Measurements from ENCODE around the gene GP1BB.

Gene GP1BB

GRCh38 chr22:19756288-19757128, 33.2 kb downstream of the GP1BB start:
- no peak for DNase-seq

- DNase-seq: no peak
These were observed 34.0 kb downstream of the GP1BB start for GRCh38 chr22:19757140-19757984.

GRCh38 chr22:19757985-19758895, 34.9 kb downstream of the GP1BB start:
- DNase-seq: no peak

DNA sequence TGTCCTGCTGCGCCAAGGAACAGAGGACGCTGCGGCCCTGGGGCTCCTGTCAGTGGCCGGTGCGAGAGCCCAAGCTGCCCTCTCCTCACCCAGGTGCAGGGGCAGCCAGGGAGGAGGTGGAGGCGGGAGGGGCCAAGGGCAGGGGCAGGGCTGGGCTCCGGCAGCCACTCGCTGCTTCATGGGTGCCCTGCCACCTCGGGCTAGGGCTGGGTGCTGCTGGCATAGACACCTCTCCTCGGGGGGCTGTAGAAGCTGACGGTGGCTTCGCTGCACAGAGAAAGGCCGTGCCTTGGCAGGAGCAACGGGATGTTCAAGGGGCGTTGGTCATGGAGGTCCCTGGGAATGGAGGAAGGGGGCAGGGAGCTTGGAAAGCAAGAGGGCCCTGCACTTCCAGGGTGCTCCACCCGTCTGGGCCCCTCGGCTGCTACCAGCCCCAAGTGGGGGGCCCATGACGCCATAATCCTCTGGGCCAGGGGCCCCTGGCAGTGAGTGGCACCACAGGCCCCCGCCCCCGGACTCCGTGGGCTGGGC, 35.6 kb downstream of the GP1BB start:
- DNase-seq: no peak

- DNase-seq: no peak
These were observed 36.2 kb downstream of the GP1BB start for GRCh38 chr22:19759427-19760057.

DNA sequence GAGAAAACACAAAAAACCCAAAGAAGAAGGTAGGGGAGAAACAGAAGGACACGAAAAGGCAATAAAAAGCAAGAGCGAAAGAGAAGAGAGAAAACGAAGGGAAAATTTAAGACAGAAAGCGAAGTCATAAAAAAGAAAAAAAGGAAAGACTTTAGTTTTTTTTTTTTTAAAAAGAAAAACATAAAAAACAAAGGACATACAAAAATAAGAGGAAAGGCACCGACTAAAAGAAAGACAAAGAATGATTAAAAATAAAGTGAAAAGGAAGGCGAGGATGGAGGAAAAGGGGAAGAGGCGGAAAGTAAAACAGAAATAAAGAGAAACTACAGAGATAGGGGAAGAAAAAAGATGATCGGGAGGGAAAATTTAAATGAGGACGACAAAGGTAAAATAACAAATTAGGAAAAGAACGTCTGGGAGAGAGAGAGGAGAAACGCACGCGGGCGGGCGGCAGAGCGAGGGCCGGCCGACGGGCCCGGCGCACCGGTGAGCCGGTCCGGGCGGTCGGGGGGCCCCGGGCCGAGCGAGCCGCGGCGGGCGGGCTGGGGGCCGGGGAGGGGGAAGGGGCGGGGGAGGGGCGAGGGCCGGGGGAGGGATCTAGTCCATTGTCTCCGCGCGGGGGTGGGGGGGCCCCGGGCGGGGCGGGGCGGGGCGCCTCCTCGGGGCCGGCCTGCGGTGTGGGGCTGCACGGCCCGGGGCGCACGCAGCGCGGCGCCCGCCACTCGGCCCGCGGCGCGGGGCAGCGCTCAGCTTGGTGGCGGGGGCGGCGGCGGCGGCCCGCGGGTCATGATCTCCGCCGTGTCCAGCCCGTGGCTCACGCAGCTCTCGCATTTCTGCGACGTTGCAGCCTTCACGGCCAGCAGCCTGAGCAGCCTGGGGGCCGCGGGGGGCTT, 37.0 kb downstream of the GP1BB start, which contains the start of gene TBX1:
TSS of gene TBX1 (plus strand) at position 721 of the 893 bp plus-strand sequence. CDS start at position 787, 66 bp downstream.
- no peak for DNase-seq

- no peak for DNase-seq
These were observed 37.8 kb downstream of the GP1BB start for GRCh38 chr22:19760951-19761724.

DNA sequence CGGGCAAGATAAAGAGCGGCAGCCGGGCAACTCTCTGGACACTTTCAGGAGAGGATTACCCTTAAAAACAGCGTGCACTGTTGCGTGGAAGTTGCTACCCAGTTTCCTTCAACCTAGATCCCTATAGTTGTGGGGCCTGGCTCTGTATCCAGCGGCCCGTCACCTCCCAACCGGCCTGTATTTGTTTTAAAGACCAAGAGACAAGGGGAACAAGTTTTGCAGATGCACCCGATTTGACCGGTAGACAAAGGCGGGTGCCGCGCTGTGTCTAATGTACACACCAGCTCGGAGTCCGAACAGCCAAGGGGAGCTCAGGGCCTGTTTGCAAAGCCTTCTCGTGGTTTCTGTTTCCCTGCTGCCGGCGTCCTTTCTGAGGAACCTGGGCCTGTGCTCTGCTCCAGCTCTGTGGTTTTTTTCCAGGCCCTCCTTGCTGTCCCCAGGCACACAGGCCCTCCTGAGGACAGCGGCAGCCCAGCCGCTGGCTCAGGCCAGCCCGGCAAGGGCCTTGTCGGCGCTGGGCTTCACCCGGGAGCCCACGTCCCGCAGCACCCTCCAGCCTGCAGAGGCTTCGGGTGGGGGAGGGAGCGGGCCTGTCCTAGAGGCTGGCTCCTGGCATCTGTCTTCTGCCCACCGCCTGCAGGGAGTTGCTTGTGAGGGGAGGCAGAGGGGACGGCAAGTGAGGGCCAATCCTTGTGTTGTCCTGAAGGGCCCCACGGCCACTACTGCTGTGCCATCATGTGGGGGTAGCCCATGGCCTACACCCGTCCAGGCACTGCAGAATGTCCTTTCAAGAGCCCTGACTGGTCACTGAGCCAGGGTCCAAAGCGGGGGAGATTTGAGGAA, 38.6 kb downstream of the GP1BB start:
- DNase-seq: no peak

DNA sequence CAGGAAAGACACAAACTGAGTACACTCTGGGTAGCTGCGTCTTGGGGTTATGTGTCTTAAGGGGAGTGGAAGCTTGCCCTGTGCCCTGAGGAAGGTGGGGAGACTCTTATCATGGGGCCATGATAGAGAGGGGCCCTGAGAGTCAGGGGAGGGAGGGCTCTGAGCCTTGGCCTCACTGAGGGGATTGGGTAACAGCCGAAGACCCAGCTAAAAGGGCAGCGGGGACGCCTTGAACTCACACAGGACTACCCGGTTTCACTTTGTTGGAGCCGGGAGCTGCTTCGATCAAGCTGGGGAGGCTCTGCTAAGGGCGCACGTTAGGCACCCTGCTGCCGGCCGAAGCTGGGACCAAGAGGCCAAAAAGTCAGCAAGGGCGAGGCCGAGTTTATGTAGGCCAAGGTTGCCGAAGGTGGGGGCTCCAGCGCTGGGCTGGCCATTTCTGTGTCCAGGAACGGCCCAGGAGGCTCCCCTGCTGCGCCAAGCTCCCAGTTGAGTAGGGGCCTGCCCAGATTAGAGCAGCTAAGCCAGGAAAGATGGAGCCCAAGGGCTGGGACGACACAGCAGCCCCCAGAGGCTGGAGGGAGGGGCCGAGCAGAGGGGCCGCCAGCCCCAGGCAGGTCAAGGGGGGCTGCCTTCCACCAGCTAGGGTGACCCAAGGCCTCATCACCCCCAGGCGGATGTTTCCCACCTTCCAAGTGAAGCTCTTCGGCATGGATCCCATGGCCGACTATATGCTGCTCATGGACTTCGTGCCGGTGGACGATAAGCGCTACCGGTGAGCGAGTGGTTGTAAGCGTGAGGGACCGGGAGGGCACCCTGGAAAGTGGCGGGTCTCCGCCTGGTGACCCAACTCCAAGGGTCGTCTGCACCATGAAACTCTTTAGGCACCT, 39.5 kb downstream of the GP1BB start:
- no peak for DNase-seq

GRCh38 chr22:19763458-19764298, 40.3 kb downstream of the GP1BB start:
- DNase-seq: no peak

DNA sequence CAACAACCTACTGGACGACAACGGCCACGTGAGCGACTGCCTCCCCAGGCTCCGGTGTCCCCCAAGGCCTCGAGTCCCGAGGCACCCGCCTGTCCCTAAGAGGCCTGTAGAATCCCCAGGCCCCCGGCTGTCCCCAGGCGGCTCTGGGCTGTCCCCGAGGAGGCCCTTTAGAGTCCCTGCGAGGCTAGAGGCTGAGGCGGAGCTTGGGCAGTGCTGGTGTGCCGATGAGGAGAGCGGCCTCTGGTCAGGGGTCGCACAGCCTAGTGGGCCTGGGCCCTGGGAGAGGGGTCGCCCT, 40.9 kb downstream of the GP1BB start:
- DNase-seq: no peak

DNA sequence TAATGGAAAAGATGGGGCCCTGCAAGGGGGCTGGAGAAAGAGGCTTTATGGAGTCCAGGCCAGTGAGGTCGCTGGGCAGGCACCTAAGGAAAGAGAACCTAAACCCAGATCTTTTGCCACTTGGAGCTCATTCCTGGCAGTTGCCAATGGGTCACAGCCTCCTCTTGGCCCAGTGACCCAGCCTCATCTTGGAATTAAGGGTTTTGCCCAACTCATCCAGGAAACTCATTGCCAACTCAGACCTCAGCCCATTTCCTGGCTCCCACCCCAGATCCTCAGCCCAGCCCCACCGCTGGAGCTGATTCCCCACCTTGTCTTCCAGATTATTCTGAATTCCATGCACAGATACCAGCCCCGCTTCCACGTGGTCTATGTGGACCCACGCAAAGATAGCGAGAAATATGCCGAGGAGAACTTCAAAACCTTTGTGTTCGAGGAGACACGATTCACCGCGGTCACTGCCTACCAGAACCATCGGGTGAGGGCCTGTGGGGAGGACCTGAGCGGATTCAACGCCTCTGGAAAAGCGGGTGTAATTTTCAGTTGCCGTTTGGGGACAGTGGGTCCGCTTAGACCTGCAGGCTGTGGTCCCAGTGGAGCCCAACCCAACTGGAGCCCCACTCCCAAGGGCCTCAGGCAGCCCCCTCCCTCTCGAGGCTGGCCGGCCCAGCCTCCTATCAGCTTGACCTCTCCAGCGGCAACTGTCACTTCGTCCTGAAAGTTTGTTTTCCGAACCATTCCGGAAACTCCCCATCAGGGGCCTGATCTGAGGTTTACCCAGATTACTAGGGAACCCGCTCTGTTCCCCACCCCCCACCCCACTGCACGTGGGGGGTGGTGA, 41.5 kb downstream of the GP1BB start:
- DNase-seq: no peak

- no peak for DNase-seq
These were observed 42.3 kb downstream of the GP1BB start for GRCh38 chr22:19765477-19766239.

DNA sequence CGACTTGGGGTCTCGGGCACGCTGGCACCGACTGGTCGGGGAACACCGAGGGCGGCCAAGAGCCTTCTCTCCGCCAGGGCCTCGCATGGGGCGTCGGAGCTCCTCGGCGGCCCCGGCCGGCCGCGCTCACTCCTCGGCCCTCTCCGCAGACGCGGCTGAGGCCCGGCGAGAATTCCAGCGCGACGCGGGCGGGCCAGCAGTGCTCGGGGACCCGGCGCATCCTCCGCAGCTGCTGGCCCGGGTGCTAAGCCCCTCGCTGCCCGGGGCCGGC, 42.8 kb downstream of the GP1BB start:
- DNase-seq: no peak

GRCh38 chr22:19766511-19767426, 43.4 kb downstream of the GP1BB start:
- no peak for DNase-seq
